Hepatocyte (in vitro differentiated cells): ENCODE data around the gene PCA3. TPM values are rescaled to one million over a fixed set of nuclear protein-coding genes. Genes with fewer than 3 reads are reported as not detected.

Source experiments
- DNase-seq: peaks from one replicate; pipeline ENCODE4 v3.0.0-alpha.2; 2016; ENCODE audit warnings: low spot score
- H2AFZ ChIP-seq: fragments of 200-600 bp; sonication (generic); 2 replicates; pipeline ENCODE4 v1.6.0; 2016; ENCODE audit warnings: antibody characterized with exemption, mild to moderate bottlenecking
- H3K27ac ChIP-seq: fragments of 200-600 bp; sonication (generic); 2 replicates; pipeline ENCODE4 v1.5.1; 2016; ENCODE audit warnings: mild to moderate bottlenecking
- H3K27me3 ChIP-seq: fragments of 200-600 bp; sonication (generic); 2 replicates; pipeline ENCODE4 v1.6.1; 2016
- H3K36me3 ChIP-seq: fragments of 200-600 bp; sonication (generic); replicated peaks from 2 replicates; pipeline ENCODE4 v1.5.1; 2016; ENCODE audit warnings: low read depth; ENCODE audit not compliant: insufficient read depth
- H3K4me1 ChIP-seq: fragments of 200-600 bp; sonication (generic); 2 replicates; pipeline ENCODE4 v1.5.1; 2016; ENCODE audit warnings: mild to moderate bottlenecking, moderate library complexity; ENCODE audit not compliant: insufficient read depth
- H3K4me2 ChIP-seq: fragments of 200-600 bp; sonication (generic); 2 replicates; pipeline ENCODE4 v1.6.0; 2016
- H3K4me3 ChIP-seq: fragments of 200-600 bp; sonication (generic); 2 replicates; pipeline ENCODE4 v1.5.1; 2016; ENCODE audit warnings: mild to moderate bottlenecking
- H3K79me2 ChIP-seq: fragments of 200-600 bp; sonication (generic); 2 replicates; pipeline ENCODE4 v1.6.0; 2017; ENCODE audit warnings: mild to moderate bottlenecking
- H3K9me2 ChIP-seq: fragments of 200-600 bp; sonication (generic); replicated peaks from 2 replicates; pipeline ENCODE4 v1.6.0; 2017; ENCODE audit warnings: mild to moderate bottlenecking; ENCODE audit not compliant: insufficient read depth
- H3K9me3 ChIP-seq: fragments of 200-600 bp; sonication (generic); 2 replicates; pipeline ENCODE4 v1.5.1; 2016; ENCODE audit warnings: low read depth, mild to moderate bottlenecking
- H4K20me1 ChIP-seq: fragments of 200-600 bp; sonication (generic); 2 replicates; pipeline ENCODE4 v1.6.0; 2016; ENCODE audit warnings: mild to moderate bottlenecking; ENCODE audit not compliant: insufficient read depth, poor library complexity, severe bottlenecking
- EZH2 ChIP-seq: fragments of 200-600 bp; sonication (generic); IDR thresholded peaks from 2 replicates; pipeline ENCODE4 v1.6.1; 2016; ENCODE audit warnings: antibody characterized with exemption, mild to moderate bottlenecking, borderline replicate concordance
- EZH2phosphoT487 ChIP-seq: fragments of 200-600 bp; sonication (generic); IDR thresholded peaks from one replicate; pipeline ENCODE4 v1.6.1; 2018; ENCODE audit warnings: antibody characterized with exemption, mild to moderate bottlenecking, low read depth, moderate library complexity; ENCODE audit not compliant: unreplicated experiment, severe bottlenecking
- WGBS: methylation state at CpG from one replicate; pipeline ENCODE4 v1.1.6; 2016; ENCODE audit warnings: low lambda C conversion rate; ENCODE audit errors: missing lambda C conversion rate; 5-methylcytosine and 5-hydroxymethylcytosine counted together
- polyA plus RNA-seq: library from polyadenylated mRNA; unstranded; fragments of >200 nt; fragmentation: Nextera tagmentation; extraction: Ambion mirVana; gene quantifications from 2 replicates; pipeline ENCODE4 v1.2.1, GENCODE V29; 2016
- total RNA-seq: library from RNA; depleted of rRNA; stranded (reverse); fragments of >200 nt; gene quantifications from 2 replicates; pipeline ENCODE4 v1.2.3, GENCODE V29; 2014
- TF ChIP-seq, protein P1 (sequence below): fragments of 200-600 bp; sonication (generic); IDR thresholded peaks from 2 replicates; pipeline ENCODE4 v1.5.1; 2016; ENCODE audit warnings: antibody characterized with exemption, mild to moderate bottlenecking; ENCODE audit not compliant: poor library complexity

Gene PCA3
- total and polyA plus RNA-seq, 2 experiments from 2014 or later: not detected

DNA sequence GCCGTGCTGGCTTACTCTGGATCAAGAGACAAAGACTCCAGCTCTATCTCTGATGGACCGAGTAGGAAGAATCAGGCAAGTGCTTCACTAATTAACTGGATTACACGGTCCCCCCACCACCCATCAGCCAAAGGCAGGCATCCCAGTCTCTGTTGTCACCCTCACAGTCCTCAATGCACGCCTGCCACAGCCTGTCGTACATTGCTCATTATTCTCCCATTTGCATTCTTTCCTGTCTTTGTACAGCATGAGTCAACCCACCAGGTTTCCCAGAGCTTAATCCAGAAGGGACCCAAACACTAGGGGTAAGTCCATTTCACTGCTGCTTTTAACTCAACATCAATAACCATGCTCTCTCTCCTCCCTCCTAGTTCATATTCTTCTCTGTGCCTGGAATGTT is 44.4 kb downstream of the PCA3 start:
- H3K79me2 ChIP-seq: no peaks in the 10 kb centered on the region
- DNase-seq: no peak
- H3K4me3 ChIP-seq: no peak overlapping the region
- no peak overlapping the region for H3K27ac ChIP-seq
- no peaks in the 10 kb centered on the region for H3K9me2 ChIP-seq
- peaks cover 2% of the 10 kb centered on the region for H3K27me3 ChIP-seq
- TF ChIP-seq EZH2: no peak
- no peak for TF ChIP-seq EZH2phosphoT487
- TF ChIP-seq, protein P1, sequence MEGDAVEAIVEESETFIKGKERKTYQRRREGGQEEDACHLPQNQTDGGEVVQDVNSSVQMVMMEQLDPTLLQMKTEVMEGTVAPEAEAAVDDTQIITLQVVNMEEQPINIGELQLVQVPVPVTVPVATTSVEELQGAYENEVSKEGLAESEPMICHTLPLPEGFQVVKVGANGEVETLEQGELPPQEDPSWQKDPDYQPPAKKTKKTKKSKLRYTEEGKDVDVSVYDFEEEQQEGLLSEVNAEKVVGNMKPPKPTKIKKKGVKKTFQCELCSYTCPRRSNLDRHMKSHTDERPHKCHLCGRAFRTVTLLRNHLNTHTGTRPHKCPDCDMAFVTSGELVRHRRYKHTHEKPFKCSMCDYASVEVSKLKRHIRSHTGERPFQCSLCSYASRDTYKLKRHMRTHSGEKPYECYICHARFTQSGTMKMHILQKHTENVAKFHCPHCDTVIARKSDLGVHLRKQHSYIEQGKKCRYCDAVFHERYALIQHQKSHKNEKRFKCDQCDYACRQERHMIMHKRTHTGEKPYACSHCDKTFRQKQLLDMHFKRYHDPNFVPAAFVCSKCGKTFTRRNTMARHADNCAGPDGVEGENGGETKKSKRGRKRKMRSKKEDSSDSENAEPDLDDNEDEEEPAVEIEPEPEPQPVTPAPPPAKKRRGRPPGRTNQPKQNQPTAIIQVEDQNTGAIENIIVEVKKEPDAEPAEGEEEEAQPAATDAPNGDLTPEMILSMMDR: no peak
- peaks cover 8% of the 10 kb centered on the region for H3K4me1 ChIP-seq
- no peaks in the 10 kb centered on the region for H3K36me3 ChIP-seq
- H3K9me3 ChIP-seq: no peaks in the 10 kb centered on the region
- no peak overlapping the region for H2AFZ ChIP-seq
- H4K20me1 ChIP-seq: no peaks in the 10 kb centered on the region
- WGBS: 70% methylated on average over 5 of the region's 5 CpGs
- H3K4me2 ChIP-seq: no peak overlapping the region

GRCh38 chr9:76810377-76810957 is 46.2 kb downstream of the PCA3 start:
- H3K36me3 ChIP-seq: no peaks in the 10 kb centered on the region
- peaks cover 2% of the 10 kb centered on the region for H3K27me3 ChIP-seq
- no peaks in the 10 kb centered on the region for H3K4me1 ChIP-seq
- H3K27ac ChIP-seq: no peak overlapping the region
- DNase-seq: peak; percentile 77
- H3K9me2 ChIP-seq: no peaks in the 10 kb centered on the region
- no peaks in the 10 kb centered on the region for H3K9me3 ChIP-seq
- H2AFZ ChIP-seq: no peak overlapping the region
- H3K4me3 ChIP-seq: no peak overlapping the region
- 26% methylated on average over 2 of the region's 2 CpGs for WGBS
- H3K4me2 ChIP-seq: no peak overlapping the region
- TF ChIP-seq, protein P1: peak; percentile 90
- TF ChIP-seq EZH2: no peak
- no peaks in the 10 kb centered on the region for H4K20me1 ChIP-seq
- H3K79me2 ChIP-seq: no peaks in the 10 kb centered on the region

DNA sequence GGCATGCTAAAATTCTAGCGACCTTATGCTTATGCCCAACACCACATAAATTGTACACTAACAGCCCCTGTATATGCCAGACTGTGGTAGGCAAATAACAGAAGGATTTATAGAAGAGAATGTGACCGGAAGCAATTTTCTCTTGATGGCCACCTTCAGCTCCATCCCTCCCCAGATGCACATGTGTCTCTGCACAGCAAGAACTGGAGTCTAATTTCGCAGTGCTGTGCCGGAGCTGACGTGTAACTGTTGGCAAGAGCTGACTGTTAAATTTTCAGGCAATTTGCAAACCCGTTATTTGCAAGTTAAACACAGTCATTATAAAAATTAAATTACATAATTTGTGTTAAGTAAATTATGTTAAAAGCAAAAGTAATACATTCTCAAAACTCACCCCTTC is 48.4 kb downstream of the PCA3 start:
- Histone ChIP-seq H3K4me1 (peaks cover under 1% of the 10 kb centered on the region), H2AFZ (no peak overlapping the region), H3K4me2 (no peak overlapping the region), H3K27me3 (peaks cover 2% of the 10 kb centered on the region), H4K20me1 (no peaks in the 10 kb centered on the region), H3K9me2 (no peaks in the 10 kb centered on the region), H3K9me3 (no peaks in the 10 kb centered on the region), H3K4me3 (no peak overlapping the region), H3K36me3 (no peaks in the 10 kb centered on the region), H3K27ac (no peak overlapping the region), H3K79me2 (no peaks in the 10 kb centered on the region)
- TF ChIP-seq EZH2 (no peak), EZH2phosphoT487 (no peak)
- TF ChIP-seq, protein P1: no peak
- WGBS: 76% methylated on average over 6 of the region's 6 CpGs
- no peak for DNase-seq

DNA sequence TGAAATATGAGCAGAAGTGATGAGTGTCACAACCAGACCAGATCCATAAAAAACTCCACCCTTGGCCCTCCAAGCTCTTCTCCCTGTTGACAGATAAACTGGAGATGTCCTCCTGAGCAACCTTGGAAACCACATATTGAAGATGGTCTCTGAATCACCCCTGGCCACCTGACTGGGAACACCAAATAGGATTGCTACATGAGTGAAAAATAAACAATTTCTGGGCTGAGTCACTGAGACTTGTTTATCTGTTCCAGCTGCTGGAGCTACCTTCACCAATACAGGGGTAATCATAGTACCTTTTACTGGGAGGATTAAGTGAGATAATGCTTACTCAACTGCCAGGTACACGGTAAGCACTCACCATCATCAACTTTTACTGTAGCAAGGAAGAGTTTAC is 53.3 kb downstream of the PCA3 start:
- Histone ChIP-seq H3K4me3 (no peak overlapping the region), H3K79me2 (no peaks in the 10 kb centered on the region), H2AFZ (no peak overlapping the region), H3K9me2 (no peaks in the 10 kb centered on the region), H4K20me1 (no peaks in the 10 kb centered on the region), H3K4me1 (peaks cover 6% of the 10 kb centered on the region), H3K9me3 (no peaks in the 10 kb centered on the region), H3K27me3 (no peaks in the 10 kb centered on the region), H3K27ac (peak overlapping the region; percentile 83), H3K4me2 (no peak overlapping the region), H3K36me3 (no peaks in the 10 kb centered on the region)
- 57% methylated on average over 1 of the region's 1 CpG for WGBS
- DNase-seq: peak; percentile 49
- TF ChIP-seq EZH2phosphoT487: no peak
- no peak for TF ChIP-seq EZH2
- TF ChIP-seq, protein P1: no peak
